HG03378 (cell line): ENCODE results near the gene STOX2.

ENCODE experiments used
- ATAC-seq: cut with Tn5 transposase; IDR thresholded peaks from one replicate; pipeline ENCODE4 v1.9.1; 2021; ENCODE audit warnings: mild to moderate bottlenecking, moderate library complexity; ENCODE audit not compliant: unreplicated experiment

STOX2 gene

GRCh38 chr4:183905081-183905592 lies at the start of gene STOX2:
STOX2 (plus strand) TSS chr4:183905307; CDS start chr4:183906791, 1,484 bp downstream.
- ATAC-seq: no peak

- ATAC-seq: no peak
These were observed 49.5 kb upstream of the STOX2 start for GRCh38 chr4:183855323-183856190.

- ATAC-seq: no peak
These were observed 48.1 kb upstream of the STOX2 start for GRCh38 chr4:183857040-183857439.

GRCh38 chr4:183858011-183858615 lies 47.0 kb upstream of the STOX2 start:
- no peak for ATAC-seq

GRCh38 chr4:183860119-183860518 lies 45.0 kb upstream of the STOX2 start:
- no peak for ATAC-seq

- ATAC-seq: no peak
These were observed 44.4 kb upstream of the STOX2 start for GRCh38 chr4:183860731-183861130.

GRCh38 chr4:183861426-183861825 lies 43.7 kb upstream of the STOX2 start:
- no peak for ATAC-seq

- no peak for ATAC-seq
These were observed 41.8 kb upstream of the STOX2 start for GRCh38 chr4:183863155-183863825.

- no peak for ATAC-seq
These were observed 37.9 kb upstream of the STOX2 start for GRCh38 chr4:183867247-183867646.

GRCh38 chr4:183870997-183871396 lies 34.1 kb upstream of the STOX2 start:
- no peak for ATAC-seq

GRCh38 chr4:183871581-183871980 lies 33.5 kb upstream of the STOX2 start:
- no peak for ATAC-seq

- no peak for ATAC-seq
These were observed 32.6 kb upstream of the STOX2 start for GRCh38 chr4:183872531-183872930.

- no peak for ATAC-seq
These were observed 31.5 kb upstream of the STOX2 start for GRCh38 chr4:183873409-183874185.

GRCh38 chr4:183875251-183875825 lies 29.8 kb upstream of the STOX2 start:
- no peak for ATAC-seq

GRCh38 chr4:183876268-183876934 lies 28.7 kb upstream of the STOX2 start:
- ATAC-seq: no peak

- no peak for ATAC-seq
These were observed 26.7 kb upstream of the STOX2 start for GRCh38 chr4:183878251-183878970.

- no peak for ATAC-seq
These were observed 19.8 kb upstream of the STOX2 start for GRCh38 chr4:183885205-183885720.

- ATAC-seq: no peak
These were observed 17.8 kb upstream of the STOX2 start for GRCh38 chr4:183887351-183887750.

GRCh38 chr4:183888564-183888963 lies 16.5 kb upstream of the STOX2 start:
- no peak for ATAC-seq
